Trophoblast cell (in vitro differentiated cells and primary cell): ENCODE data around the gene CCSAP.
A peak's percentile ranks its signal among the peaks of the same experiment; 100 is the strongest.

Source experiments
- DNase-seq, 2 donors: peaks; one replicate each; pipeline ENCODE4 v3.0.0-alpha.2; 2016
- H2AFZ ChIP-seq: 2 replicates; pipeline ENCODE4 v1.6.1; 2013; ENCODE audit warnings: low read length, moderate library complexity, mild to moderate bottlenecking; ENCODE audit not compliant: insufficient read depth, poor library complexity
- H2AK5ac ChIP-seq: 2 replicates; pipeline ENCODE4 v1.6.1; 2013; ENCODE audit warnings: mild to moderate bottlenecking, low read length
- H2BK120ac ChIP-seq: 2 replicates; pipeline ENCODE4 v1.6.1; 2013; ENCODE audit warnings: low read length, mild to moderate bottlenecking, moderate library complexity; ENCODE audit not compliant: insufficient read depth, poor library complexity
- H2BK12ac ChIP-seq: 2 replicates; pipeline ENCODE4 v1.6.1; 2013; ENCODE audit warnings: mild to moderate bottlenecking, low read length, moderate library complexity
- H2BK5ac ChIP-seq: 2 replicates; pipeline ENCODE4 v1.6.1; 2013; ENCODE audit warnings: low read length, low read depth, moderate library complexity, mild to moderate bottlenecking; ENCODE audit not compliant: poor library complexity
- H3K14ac ChIP-seq: 2 replicates; pipeline ENCODE4 v1.6.1; 2013; ENCODE audit warnings: mild to moderate bottlenecking, low read length
- H3K18ac ChIP-seq: 2 replicates; pipeline ENCODE4 v1.6.1; 2013; ENCODE audit warnings: mild to moderate bottlenecking, low read length
- H3K23ac ChIP-seq: 2 replicates; pipeline ENCODE4 v1.6.1; 2013; ENCODE audit warnings: low read length
- H3K27ac ChIP-seq: 2 replicates; pipeline ENCODE4 v1.5.1; 2013; ENCODE audit warnings: low read depth, mild to moderate bottlenecking, inconsistent platforms, low read length, moderate library complexity
- H3K27me3 ChIP-seq: 2 replicates; pipeline ENCODE4 v1.6.1; 2013; ENCODE audit warnings: inconsistent platforms, mild to moderate bottlenecking, low read length, moderate library complexity; ENCODE audit not compliant: insufficient read depth
- H3K36me3 ChIP-seq, 2 experiments: 1 replicate in 1 of 2; 2 replicates in 1 of 2; pipeline ENCODE4 v1.6.1; 2013; ENCODE audit warnings: low read length in 2 of 2, mild to moderate bottlenecking in 2 of 2, moderate library complexity in 1 of 2; ENCODE audit not compliant: insufficient read depth in 2 of 2, control insufficient read depth in 1 of 2
- H3K4ac ChIP-seq: 2 replicates; pipeline ENCODE4 v1.6.1; 2013; ENCODE audit warnings: low read depth, mild to moderate bottlenecking, low read length, moderate library complexity
- H3K4me1 ChIP-seq, 2 experiments: 1 replicate in 1 of 2; 2 replicates in 1 of 2; pipeline ENCODE4 v1.6.1; 2013; ENCODE audit warnings: low read length in 2 of 2, mild to moderate bottlenecking in 2 of 2, moderate library complexity in 1 of 2; ENCODE audit not compliant: insufficient read depth in 2 of 2, control insufficient read depth in 1 of 2
- H3K4me2 ChIP-seq: 2 replicates; pipeline ENCODE4 v1.6.1; 2013; ENCODE audit warnings: inconsistent platforms, mild to moderate bottlenecking, low read length, moderate library complexity
- H3K4me3 ChIP-seq: 2 replicates; pipeline ENCODE4 v1.5.1; 2013; ENCODE audit warnings: mild to moderate bottlenecking, low read depth, low read length, inconsistent platforms
- H3K79me1 ChIP-seq: one replicate; pipeline ENCODE4 v1.6.1; 2013; ENCODE audit warnings: low read length
- H3K79me2 ChIP-seq: 2 replicates; pipeline ENCODE4 v1.6.1; 2013; ENCODE audit warnings: low read length, mild to moderate bottlenecking; ENCODE audit not compliant: control insufficient read depth, insufficient read depth, poor library complexity
- H3K9ac ChIP-seq: 2 replicates; pipeline ENCODE4 v1.6.1; 2013; ENCODE audit warnings: mild to moderate bottlenecking, low read length
- H3K9me3 ChIP-seq: 2 replicates; pipeline ENCODE4 v1.6.1; 2013; ENCODE audit warnings: low read depth, mild to moderate bottlenecking, control low read depth, inconsistent platforms, low read length; ENCODE audit not compliant: insufficient read depth
- H4K12ac ChIP-seq: 2 replicates; pipeline ENCODE4 v1.6.1; 2013; ENCODE audit warnings: low read depth, mild to moderate bottlenecking, low read length, moderate library complexity
- H4K8ac ChIP-seq: 2 replicates; pipeline ENCODE4 v1.6.1; 2013; ENCODE audit warnings: low read depth, mild to moderate bottlenecking, low read length, moderate library complexity
- H4K91ac ChIP-seq: one replicate; pipeline ENCODE4 v1.6.1; 2013; ENCODE audit warnings: low read depth, mild to moderate bottlenecking, low read length, moderate library complexity
- WGBS: extraction: QIAGEN DNeasy Blood & Tissue Kit; methylation state at CpG from one replicate; pipeline ENCODE4 v1.1.7; 2013; ENCODE audit warnings: missing lambda C conversion rate; ENCODE audit not compliant: insufficient read length, insufficient coverage; ENCODE audit errors: extremely low coverage; 5-methylcytosine and 5-hydroxymethylcytosine counted together

Gene CCSAP

GRCh38 chr1:229377429-229377828 is 34.6 kb upstream of the CCSAP start:
- H3K9me3 ChIP-seq, result no peaks in the 10 kb centered on the region
- H2BK12ac ChIP-seq, result no peak overlapping the region
- no peak overlapping the region for H3K9ac ChIP-seq
- no peak overlapping the region for H3K18ac ChIP-seq
- no peak overlapping the region for H2BK120ac ChIP-seq
- H3K4me1 ChIP-seq, result no peaks in the 10 kb centered on the region
- no peak overlapping the region for H4K91ac ChIP-seq
- H3K23ac ChIP-seq, result no peak overlapping the region
- H3K4me3 ChIP-seq, result no peak overlapping the region
- no peak overlapping the region for H2BK5ac ChIP-seq
- H3K27me3 ChIP-seq, result no peaks in the 10 kb centered on the region
- H3K4me2 ChIP-seq, result no peak overlapping the region
- H2AFZ ChIP-seq, result no peak overlapping the region
- no peaks in the 10 kb centered on the region for H3K79me2 ChIP-seq
- no peaks in the 10 kb centered on the region for H3K79me1 ChIP-seq
- H3K27ac ChIP-seq, result no peak overlapping the region
- H3K36me3 ChIP-seq, result no peaks in the 10 kb centered on the region
- no peak overlapping the region for H3K14ac ChIP-seq
- H4K8ac ChIP-seq, result no peak overlapping the region
- no peak overlapping the region for H2AK5ac ChIP-seq
- WGBS, result no CpG with 5 or more reads among the region's 10 CpGs
- no peak overlapping the region for H4K12ac ChIP-seq
- DNase-seq, result no peak
- no peak overlapping the region for H3K4ac ChIP-seq

- no peak for DNase-seq
- H3K9ac ChIP-seq, result no peak overlapping the region
- H3K79me1 ChIP-seq, result no peaks in the 10 kb centered on the region
- H2AFZ ChIP-seq, result no peak overlapping the region
- no CpG with 5 or more reads among the region's 6 CpGs for WGBS
- no peak overlapping the region for H4K12ac ChIP-seq
- H3K4me3 ChIP-seq, result no peak overlapping the region
- H3K18ac ChIP-seq, result no peak overlapping the region
- H3K14ac ChIP-seq, result no peak overlapping the region
- H3K9me3 ChIP-seq, result no peaks in the 10 kb centered on the region
- no peak overlapping the region for H3K27ac ChIP-seq
- no peaks in the 10 kb centered on the region for H3K27me3 ChIP-seq
- no peak overlapping the region for H2AK5ac ChIP-seq
- H3K4me1 ChIP-seq, result no peaks in the 10 kb centered on the region
- H3K4me2 ChIP-seq, result no peak overlapping the region
- no peak overlapping the region for H4K91ac ChIP-seq
- H3K36me3 ChIP-seq, result no peaks in the 10 kb centered on the region
- H3K23ac ChIP-seq, result no peak overlapping the region
- H3K4ac ChIP-seq, result no peak overlapping the region
- H2BK12ac ChIP-seq, result no peak overlapping the region
- H2BK120ac ChIP-seq, result no peak overlapping the region
- H3K79me2 ChIP-seq, result no peaks in the 10 kb centered on the region
- no peak overlapping the region for H4K8ac ChIP-seq
- no peak overlapping the region for H2BK5ac ChIP-seq
These were observed 33.7 kb upstream of the CCSAP start for GRCh38 chr1:229376521-229376920.

DNA sequence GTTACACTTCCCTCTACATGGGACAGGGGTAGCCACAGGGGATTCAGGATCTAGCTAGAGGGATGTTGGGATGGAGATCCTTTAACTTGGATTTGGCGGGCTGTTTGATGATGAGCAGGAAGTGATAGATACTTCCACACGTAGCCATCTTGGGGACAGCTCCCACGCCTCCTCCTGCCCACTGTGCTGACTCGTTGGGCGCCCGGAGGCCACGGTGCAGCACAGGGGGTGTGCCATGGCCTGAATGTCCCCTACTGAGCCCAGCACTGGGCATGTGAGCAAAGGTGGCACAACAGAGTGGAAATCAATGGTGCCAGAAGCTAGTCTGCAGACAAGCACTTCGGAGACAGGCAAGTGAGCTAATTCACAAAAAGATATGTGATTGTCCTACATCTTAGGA is 31.6 kb upstream of the CCSAP start:
- Histone ChIP-seq H3K4me3 (peak overlapping the region; percentile 30), H2BK120ac (no peak overlapping the region), H3K27ac (no peak overlapping the region), H3K9ac (no peak overlapping the region), H3K4ac (no peak overlapping the region), H3K4me2 (no peak overlapping the region), H3K23ac (no peak overlapping the region), H3K36me3 (no peaks in the 10 kb centered on the region), H2BK12ac (no peak overlapping the region), H4K12ac (no peak overlapping the region), H3K9me3 (no peaks in the 10 kb centered on the region), H3K18ac (no peak overlapping the region), H3K27me3 (no peaks in the 10 kb centered on the region), H3K4me1 (no peaks in the 10 kb centered on the region), H2AFZ (no peak overlapping the region), H3K14ac (no peak overlapping the region), H2AK5ac (no peak overlapping the region), H2BK5ac (no peak overlapping the region), H3K79me2 (no peaks in the 10 kb centered on the region), H4K91ac (no peak overlapping the region), H4K8ac (no peak overlapping the region), H3K79me1 (no peaks in the 10 kb centered on the region)
- no peak for DNase-seq
- no CpG with 5 or more reads among the region's 8 CpGs for WGBS

DNA sequence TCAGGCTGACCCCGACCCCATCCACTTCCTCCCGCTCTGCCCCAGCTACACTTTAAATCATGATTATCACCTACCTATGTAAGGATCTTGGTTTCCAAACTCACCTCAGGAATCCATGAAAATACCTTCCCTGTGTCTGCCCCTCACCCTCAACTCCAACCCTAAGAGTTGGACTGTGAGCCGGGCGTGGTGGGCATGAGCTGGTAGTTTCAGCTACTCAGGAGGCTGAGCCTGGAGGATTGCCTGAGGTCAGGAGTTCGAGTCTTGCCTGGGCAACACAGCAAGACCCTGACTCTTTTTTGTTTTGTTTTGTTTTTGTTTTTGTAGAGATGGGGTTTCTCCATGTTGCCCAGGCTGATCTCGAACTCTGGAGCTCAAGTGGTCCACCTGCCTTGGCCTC is 30.5 kb upstream of the CCSAP start:
- Histone ChIP-seq H3K23ac (no peak overlapping the region), H3K27ac (no peak overlapping the region), H4K8ac (no peak overlapping the region), H3K4me2 (no peak overlapping the region), H4K91ac (no peak overlapping the region), H3K18ac (no peak overlapping the region), H3K4me1 (no peaks in the 10 kb centered on the region), H3K79me1 (no peaks in the 10 kb centered on the region), H2AK5ac (no peak overlapping the region), H4K12ac (no peak overlapping the region), H3K4me3 (no peak overlapping the region), H3K9me3 (no peaks in the 10 kb centered on the region), H2BK120ac (no peak overlapping the region), H2BK5ac (no peak overlapping the region), H3K14ac (no peak overlapping the region), H3K36me3 (no peaks in the 10 kb centered on the region), H3K9ac (no peak overlapping the region), H3K4ac (no peak overlapping the region), H3K79me2 (no peaks in the 10 kb centered on the region), H2BK12ac (no peak overlapping the region), H3K27me3 (no peaks in the 10 kb centered on the region), H2AFZ (no peak overlapping the region)
- DNase-seq, result no peak
- no CpG with 5 or more reads among the region's 6 CpGs for WGBS

- H3K18ac ChIP-seq, result no peak overlapping the region
- no peaks in the 10 kb centered on the region for H3K9me3 ChIP-seq
- DNase-seq, result peak in 1 of 2 donors; percentile 37
- H3K4me2 ChIP-seq, result no peak overlapping the region
- H3K36me3 ChIP-seq, result no peaks in the 10 kb centered on the region
- H2BK5ac ChIP-seq, result no peak overlapping the region
- H4K91ac ChIP-seq, result no peak overlapping the region
- H4K12ac ChIP-seq, result no peak overlapping the region
- no peak overlapping the region for H4K8ac ChIP-seq
- no peaks in the 10 kb centered on the region for H3K27me3 ChIP-seq
- no peak overlapping the region for H2AFZ ChIP-seq
- H3K14ac ChIP-seq, result no peak overlapping the region
- no peak overlapping the region for H2BK12ac ChIP-seq
- H3K23ac ChIP-seq, result no peak overlapping the region
- no peaks in the 10 kb centered on the region for H3K4me1 ChIP-seq
- no peak overlapping the region for H3K27ac ChIP-seq
- H3K79me1 ChIP-seq, result no peaks in the 10 kb centered on the region
- no peak overlapping the region for H3K9ac ChIP-seq
- H3K4me3 ChIP-seq, result no peak overlapping the region
- H3K79me2 ChIP-seq, result no peaks in the 10 kb centered on the region
- H2AK5ac ChIP-seq, result no peak overlapping the region
- no peak overlapping the region for H2BK120ac ChIP-seq
- no peak overlapping the region for H3K4ac ChIP-seq
These were observed 29.4 kb upstream of the CCSAP start for GRCh38 chr1:229372251-229372650.
